Neuronal stem cell (in vitro differentiated cells): ENCODE results near the gene SIX5.

Source experiments
- DNase-seq: peaks from one replicate; pipeline ENCODE4 v3.0.0-alpha.2; 2013; ENCODE audit warnings: low spot score
- H2AFZ ChIP-seq: one replicate; pipeline ENCODE4 v1.6.1; 2013; ENCODE audit warnings: mild to moderate bottlenecking, low read length, inconsistent platforms
- H2AK5ac ChIP-seq: 2 replicates; pipeline ENCODE4 v1.6.1; 2013; ENCODE audit warnings: low read depth, mild to moderate bottlenecking, inconsistent platforms, low read length, moderate library complexity, mixed read lengths
- H2BK120ac ChIP-seq: 2 replicates; pipeline ENCODE4 v1.6.1; 2013; ENCODE audit warnings: low read depth, mild to moderate bottlenecking, inconsistent platforms, low read length, moderate library complexity, mixed read lengths
- H2BK12ac ChIP-seq: one replicate; pipeline ENCODE4 v1.6.1; 2013; ENCODE audit warnings: low read length, inconsistent platforms
- H2BK15ac ChIP-seq: 2 replicates; pipeline ENCODE4 v1.6.1; 2013; ENCODE audit warnings: mild to moderate bottlenecking, low read length, inconsistent platforms, mixed read lengths
- H2BK5ac ChIP-seq: one replicate; pipeline ENCODE4 v1.6.1; 2013; ENCODE audit warnings: inconsistent platforms, mild to moderate bottlenecking, low read length, moderate library complexity
- H3K14ac ChIP-seq: one replicate; pipeline ENCODE4 v1.6.1; 2013; ENCODE audit warnings: low read length, inconsistent platforms
- H3K18ac ChIP-seq: 2 replicates; pipeline ENCODE4 v1.6.1; 2013; ENCODE audit warnings: low read length, inconsistent platforms
- H3K23ac ChIP-seq: 2 replicates; pipeline ENCODE4 v1.6.1; 2013; ENCODE audit warnings: low read depth, mild to moderate bottlenecking, mixed read lengths, low read length, inconsistent platforms; ENCODE audit not compliant: poor library complexity
- H3K27ac ChIP-seq: replicated peaks from 3 replicates; pipeline ENCODE4 v1.5.1; 2013; ENCODE audit warnings: low read length, inconsistent platforms
- H3K27me3 ChIP-seq, 3 experiments: 2 replicates each; pipeline ENCODE4 v1.6.1; 2013; ENCODE audit warnings: low read length in 3 of 3, mild to moderate bottlenecking in 2 of 3, inconsistent platforms in 1 of 3, low read depth in 1 of 3, mixed read lengths in 1 of 3, moderate library complexity in 1 of 3; ENCODE audit not compliant: control insufficient read depth in 3 of 3, insufficient read depth in 3 of 3
- H3K36me3 ChIP-seq, 2 donors: replicated peaks in 1 of 2; 2 replicates each; pipeline ENCODE4 v1.6.1; 2013; ENCODE audit warnings: low read length in 2 of 2; ENCODE audit not compliant: control insufficient read depth in 2 of 2, insufficient read depth in 2 of 2
- H3K4ac ChIP-seq: 2 replicates; pipeline ENCODE4 v1.6.1; 2013; ENCODE audit warnings: inconsistent platforms, mild to moderate bottlenecking, low read length, moderate library complexity
- H3K4me1 ChIP-seq, 2 donors: 1 replicate in 1 of 2; 2 replicates in 1 of 2; pipeline ENCODE4 v1.6.1; 2013; ENCODE audit warnings: low read length in 2 of 2, low read depth in 1 of 2; ENCODE audit not compliant: control insufficient read depth in 2 of 2, insufficient read depth in 1 of 2
- H3K4me2 ChIP-seq: one replicate; pipeline ENCODE4 v1.6.1; 2013; ENCODE audit warnings: mild to moderate bottlenecking, low read length, inconsistent platforms; ENCODE audit not compliant: insufficient read depth, poor library complexity, severe bottlenecking
- H3K4me3 ChIP-seq, 2 donors: 2 replicates each; pipeline ENCODE4 v1.5.1; 2013; ENCODE audit warnings: low read length in 2 of 2, mild to moderate bottlenecking in 2 of 2, inconsistent platforms in 1 of 2, moderate library complexity in 1 of 2
- H3K79me1 ChIP-seq: one replicate; pipeline ENCODE4 v1.6.1; 2013; ENCODE audit warnings: low read depth, mild to moderate bottlenecking, inconsistent platforms, low read length, moderate library complexity
- H3K9ac ChIP-seq: one replicate; pipeline ENCODE4 v1.6.1; 2013; ENCODE audit warnings: mild to moderate bottlenecking, low read depth, low read length, inconsistent platforms; ENCODE audit not compliant: poor library complexity
- H3K9me3 ChIP-seq, 2 donors: replicated peaks in 1 of 2; 2 replicates each; pipeline versions ENCODE3 to v1.6.1; 2013; ENCODE audit warnings: low read length in 2 of 2, mild to moderate bottlenecking in 2 of 2, inconsistent platforms in 1 of 2, low read depth in 1 of 2, mixed read lengths in 1 of 2, moderate library complexity in 1 of 2; ENCODE audit not compliant: control insufficient read depth in 2 of 2, insufficient read depth in 1 of 2
- H4K8ac ChIP-seq: one replicate; pipeline ENCODE4 v1.6.1; 2013; ENCODE audit warnings: low read depth, mild to moderate bottlenecking, inconsistent platforms, low read length, moderate library complexity
- H4K91ac ChIP-seq: one replicate; pipeline ENCODE4 v1.6.1; 2013; ENCODE audit warnings: low read length, low read depth, mild to moderate bottlenecking, inconsistent platforms; ENCODE audit not compliant: poor library complexity
- WGBS, 2 donors: extraction: QIAGEN DNeasy Blood & Tissue Kit; methylation state at CpG; one replicate each; pipeline ENCODE4 v1.1.7; 2013; ENCODE audit warnings: missing lambda C conversion rate in 2 of 2, mixed read lengths in 1 of 2; ENCODE audit not compliant: insufficient read length in 2 of 2, insufficient replicate concordance in 1 of 2; ENCODE audit errors: extremely low coverage in 2 of 2; 5-methylcytosine and 5-hydroxymethylcytosine counted together

The SIX5 gene

DNA sequence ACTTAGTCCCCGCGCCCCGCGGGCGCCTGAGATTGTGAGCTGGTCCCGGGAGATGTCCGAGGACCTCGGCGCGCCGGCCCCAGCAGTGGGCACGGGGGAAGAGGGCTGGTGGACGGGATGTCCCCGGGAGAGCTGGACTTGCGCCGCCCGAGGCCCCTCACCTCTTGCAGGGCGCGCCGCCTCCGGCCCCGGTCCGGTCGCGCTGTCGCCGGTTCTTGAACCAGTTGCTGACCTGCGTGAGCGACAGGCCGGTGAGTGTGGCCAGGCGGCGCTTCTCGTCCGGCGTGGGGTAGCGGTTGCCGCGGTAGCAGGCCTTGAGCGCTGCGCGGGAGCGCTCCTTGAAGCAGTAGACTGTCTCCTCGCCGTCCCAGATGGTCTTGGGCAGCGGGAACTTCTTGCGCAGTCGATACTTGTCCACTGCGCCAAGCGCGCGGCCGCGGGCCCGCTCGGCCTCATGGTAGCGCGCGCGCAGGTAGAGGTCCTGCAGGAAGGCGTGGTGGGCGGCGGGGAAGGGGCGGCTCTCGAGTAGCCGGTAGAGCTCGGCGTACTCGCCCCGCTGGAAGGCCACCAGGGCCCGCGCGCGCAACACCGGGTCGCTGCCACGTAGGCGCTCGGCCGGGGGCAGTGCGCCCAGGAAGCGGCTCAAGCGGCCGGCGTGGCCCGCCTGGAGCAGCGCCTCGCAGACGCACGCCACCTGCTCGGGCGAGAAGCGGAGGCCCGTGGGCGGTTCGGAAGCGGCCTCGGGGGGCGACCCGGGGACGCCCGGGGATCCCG, 984 bp downstream of the SIX5 start:
- peaks cover 21% of the 10 kb centered on the region for H3K79me1 ChIP-seq
- peak overlapping the region; percentile 100 for H3K18ac ChIP-seq
- H3K27ac ChIP-seq, result peak overlapping the region; percentile 100
- H2BK15ac ChIP-seq, result peak overlapping the region; percentile 92
- peak overlapping the region; percentile 100 for H3K9ac ChIP-seq
- peak overlapping the region; percentile 100 for H2AK5ac ChIP-seq
- peak overlapping the region; percentile 91 to 97 for H3K4me3 ChIP-seq
- H3K4me1 ChIP-seq, result peaks cover 29 to 30% of the 10 kb centered on the region in 2 donors
- H3K36me3 ChIP-seq, result peaks cover 8 to 35% of the 10 kb centered on the region in 2 donors
- peak overlapping the region; percentile 85 for H4K91ac ChIP-seq
- peak overlapping the region; percentile 73 for H2BK12ac ChIP-seq
- H3K4ac ChIP-seq, result peak overlapping the region; percentile 76
- peak overlapping the region; percentile 99 for H2BK5ac ChIP-seq
- peak overlapping the region; percentile 100 for H3K23ac ChIP-seq
- DNase-seq, result peak; percentile 69
- no peaks in the 10 kb centered on the region for H3K9me3 ChIP-seq
- no peaks in the 10 kb centered on the region for H3K27me3 ChIP-seq
- H4K8ac ChIP-seq, result no peak overlapping the region
- peak overlapping the region; percentile 98 for H3K14ac ChIP-seq
- peak overlapping the region; percentile 97 for H3K4me2 ChIP-seq
- peak overlapping the region; percentile 73 for H2BK120ac ChIP-seq
- peak overlapping the region; percentile 84 for H2AFZ ChIP-seq
- no CpG with 5 or more reads among the region's 102 CpGs for WGBS, 2 donors

DNA sequence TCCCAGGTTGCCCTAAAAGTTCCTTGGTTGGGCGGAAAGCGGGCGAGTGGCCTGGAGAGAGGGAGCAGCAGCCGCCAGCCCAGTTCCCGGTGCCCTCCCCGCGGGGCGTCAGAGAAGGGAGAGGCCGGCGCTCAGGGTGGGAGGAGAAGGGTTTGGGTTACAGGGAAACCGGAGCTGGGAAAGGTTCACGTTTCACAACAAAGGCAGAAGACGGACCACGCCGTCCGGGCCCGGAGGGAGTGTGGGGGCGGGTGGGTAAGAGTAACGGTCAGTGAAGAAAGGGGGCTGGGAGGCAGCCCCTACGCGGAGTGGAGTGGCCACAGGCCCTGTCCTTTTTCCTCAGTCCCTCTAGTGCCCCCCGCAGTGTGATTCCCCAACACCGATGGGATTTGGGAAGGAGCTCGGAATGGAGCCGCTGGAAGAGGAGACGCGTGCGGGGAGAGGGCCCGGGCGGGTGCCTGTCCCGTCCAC, 1.6 kb downstream of the SIX5 start:
- peak overlapping the region; percentile 73 for H2BK120ac ChIP-seq
- H3K79me1 ChIP-seq, result peaks cover 21% of the 10 kb centered on the region
- no peaks in the 10 kb centered on the region for H3K27me3 ChIP-seq
- peak overlapping the region; percentile 100 for H3K9ac ChIP-seq
- H3K14ac ChIP-seq, result no peak overlapping the region
- H2BK12ac ChIP-seq, result no peak overlapping the region
- H3K23ac ChIP-seq, result peak overlapping the region; percentile 100
- H3K18ac ChIP-seq, result peak overlapping the region; percentile 100
- no peak overlapping the region for H4K91ac ChIP-seq
- DNase-seq, result peak; percentile 72
- peak overlapping the region; percentile 84 for H2AFZ ChIP-seq
- peak overlapping the region; percentile 99 for H2BK5ac ChIP-seq
- H3K4ac ChIP-seq, result no peak overlapping the region
- H2BK15ac ChIP-seq, result peak overlapping the region; percentile 14
- peaks cover 4 to 30% of the 10 kb centered on the region in 2 donors for H3K36me3 ChIP-seq
- H3K9me3 ChIP-seq, result no peaks in the 10 kb centered on the region
- no peak overlapping the region for H4K8ac ChIP-seq
- peak overlapping the region; percentile 97 for H3K4me2 ChIP-seq
- peak overlapping the region; percentile 100 for H2AK5ac ChIP-seq
- H3K4me1 ChIP-seq, result peaks cover 29 to 30% of the 10 kb centered on the region in 2 donors
- peak overlapping the region; percentile 100 for H3K27ac ChIP-seq
- WGBS, 2 donors, result no CpG with 5 or more reads among the region's 31 CpGs
- H3K4me3 ChIP-seq, result peak overlapping the region; percentile 91 to 97

GRCh38 chr19:45766869-45767346, 2.1 kb downstream of the SIX5 start:
- Histone ChIP-seq H3K4me2 (peak overlapping the region; percentile 97), H2AFZ (peak overlapping the region; percentile 40), H3K27ac (peak overlapping the region; percentile 78), H3K27me3 (no peaks in the 10 kb centered on the region), H2BK120ac (no peak overlapping the region), H3K36me3 (peaks cover 3 to 25% of the 10 kb centered on the region in 2 donors), H4K91ac (no peak overlapping the region), H2BK12ac (peak overlapping the region; percentile 84), H3K4me1 (peaks cover 29 to 30% of the 10 kb centered on the region in 2 donors), H3K4me3 (peak overlapping the region; percentile 91 to 97), H3K79me1 (peaks cover 21% of the 10 kb centered on the region), H3K9me3 (no peaks in the 10 kb centered on the region), H3K14ac (peak overlapping the region; percentile 94), H2BK5ac (peak overlapping the region; percentile 71), H2BK15ac (peak overlapping the region; percentile 14), H3K18ac (peak overlapping the region; percentile 97), H3K23ac (peak overlapping the region; percentile 100), H2AK5ac (peak overlapping the region; percentile 82), H4K8ac (peak overlapping the region; percentile 65), H3K9ac (peak overlapping the region; percentile 90), H3K4ac (peak overlapping the region; percentile 97)
- WGBS, 2 donors, result no CpG with 5 or more reads among the region's 24 CpGs
- no peak for DNase-seq

DNA sequence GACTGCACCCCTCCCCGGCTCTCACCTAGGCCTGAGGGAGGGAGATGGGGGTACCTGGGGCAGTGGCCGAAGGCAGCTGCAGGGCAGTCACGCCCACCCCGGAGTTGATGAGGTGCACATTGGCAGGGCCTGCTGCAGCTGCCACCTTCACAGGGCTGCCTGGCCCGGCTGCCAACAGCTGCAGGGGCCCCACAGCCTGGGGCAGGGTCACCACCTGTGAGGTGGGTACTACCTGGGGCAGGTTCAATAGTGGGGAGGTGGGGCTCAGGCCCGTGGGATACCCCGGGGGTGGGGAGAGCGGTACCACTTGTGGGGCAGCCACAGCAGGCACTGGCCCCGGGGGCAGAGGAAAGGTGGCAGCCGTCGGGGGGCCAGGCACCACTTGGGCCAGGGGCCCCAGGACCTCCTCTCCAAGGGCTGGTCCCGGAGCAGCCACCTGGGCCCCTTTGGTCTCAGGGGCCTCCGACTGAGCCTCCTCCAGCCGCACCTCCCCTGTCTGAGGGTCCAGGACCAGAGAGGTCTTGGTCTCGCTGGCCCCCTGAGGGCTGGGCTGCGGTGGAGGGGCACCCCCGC, 2.7 kb downstream of the SIX5 start:
- Histone ChIP-seq H3K27ac (no peak overlapping the region), H2BK12ac (peak overlapping the region; percentile 84)

More for the DNA sequence above, 2.7 kb downstream of the SIX5 start:
- no peak overlapping the region for H2BK5ac ChIP-seq
- peak overlapping the region; percentile 97 for H3K4me2 ChIP-seq
- peak overlapping the region; percentile 90 for H3K9ac ChIP-seq
- H2AFZ ChIP-seq, result no peak overlapping the region
- peak overlapping the region; percentile 94 for H3K14ac ChIP-seq
- peak overlapping the region; percentile 97 for H3K18ac ChIP-seq
- peak overlapping the region; percentile 100 for H3K23ac ChIP-seq
- no peak overlapping the region for H4K91ac ChIP-seq
- peak overlapping the region; percentile 42 to 97 for H3K4me3 ChIP-seq
- peak overlapping the region; percentile 82 for H2AK5ac ChIP-seq
- DNase-seq, result no peak
- peak overlapping the region; percentile 97 for H3K4ac ChIP-seq
- no peak overlapping the region for H2BK120ac ChIP-seq
- no peaks in the 10 kb centered on the region for H3K9me3 ChIP-seq
- peak overlapping the region; percentile 14 for H2BK15ac ChIP-seq
- H3K27me3 ChIP-seq, result no peaks in the 10 kb centered on the region
- H4K8ac ChIP-seq, result peak overlapping the region; percentile 65
- H3K4me1 ChIP-seq, result peaks cover 29 to 30% of the 10 kb centered on the region in 2 donors
- peaks cover 0 to 20% of the 10 kb centered on the region in 2 donors for H3K36me3 ChIP-seq
- WGBS, 2 donors, result no CpG with 5 or more reads among the region's 17 CpGs
- peaks cover 21% of the 10 kb centered on the region for H3K79me1 ChIP-seq
